NCI-H524 treated with DMSO at 0.1 percent for 48 hours (cell line): ENCODE results near the gene UHRF1.
A peak's percentile ranks its signal among the peaks of the same experiment; 100 is the strongest.
"Not testable (repeated sequence)": the region's sequence is repeated elsewhere in the genome, so short reads cannot be mapped to it uniquely, and the experiment has no call there.

ENCODE experiments used
- DNase-seq: peaks from one replicate; lab custom pipeline; 2025; lab: John Stamatoyannopoulos, UW

The UHRF1 gene

DNA sequence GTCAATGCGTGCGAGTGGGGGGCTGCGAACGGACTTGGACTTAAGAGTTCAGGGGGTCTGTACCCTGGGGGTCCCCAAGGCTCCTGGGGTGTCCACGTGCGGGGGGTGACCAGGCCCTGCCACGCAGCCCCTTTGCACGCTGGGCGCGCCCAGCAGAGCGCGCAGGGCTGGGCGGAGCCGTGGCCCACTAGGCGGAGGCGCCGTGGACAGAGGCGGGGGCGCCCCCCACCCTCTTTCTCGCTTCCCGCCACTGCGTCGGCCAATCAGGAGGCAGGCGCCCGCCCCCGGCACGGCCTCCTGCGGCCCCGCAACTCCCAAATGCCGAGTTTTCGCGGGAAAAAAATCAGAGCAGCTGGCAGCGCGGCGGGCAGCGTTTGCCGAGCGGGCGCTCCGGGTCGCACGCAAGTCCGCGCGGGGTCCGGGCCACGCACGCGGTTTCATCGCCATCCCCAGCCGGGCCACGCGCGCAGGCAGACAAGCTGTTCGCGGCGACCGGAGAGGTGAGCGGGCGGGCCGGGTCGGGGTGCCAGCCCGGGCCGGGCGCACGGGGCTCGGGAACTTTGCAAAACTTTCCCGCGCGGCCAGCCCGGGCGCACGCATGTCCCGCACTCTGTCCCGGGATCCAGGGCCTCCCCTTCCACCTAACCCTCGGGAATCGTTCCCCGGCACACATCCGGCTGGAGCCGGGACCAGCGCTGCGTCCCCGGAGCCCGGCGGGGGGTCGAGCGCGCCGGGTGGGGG is at the start of gene UHRF1:
Gene UHRF1 (plus strand): TSS at position 346 of the 741 bp plus-strand sequence. CDS start 1,385 bp downstream, outside the sequence.
- peak; percentile 42 for DNase-seq

DNA sequence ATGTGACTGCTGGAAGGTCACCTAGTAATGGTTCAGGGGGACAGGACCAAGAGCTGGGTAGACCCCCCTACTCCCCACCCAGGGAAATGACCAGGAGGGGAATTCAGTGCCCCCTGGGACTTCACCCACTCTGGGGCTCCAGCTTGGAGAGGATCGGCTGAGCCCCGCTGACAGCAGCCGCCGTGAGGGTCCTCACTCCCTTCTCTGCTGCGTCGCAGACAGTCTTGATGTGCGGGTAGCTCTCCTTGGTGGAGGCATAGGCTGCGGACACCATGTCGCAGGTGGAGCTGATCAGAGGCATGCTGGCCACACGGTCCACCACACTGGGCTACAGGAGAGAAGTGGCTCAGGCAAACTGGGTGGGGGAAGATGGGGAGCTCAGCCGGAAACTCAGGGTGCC is 49.6 kb upstream of the UHRF1 start:
- no peak for DNase-seq

DNA sequence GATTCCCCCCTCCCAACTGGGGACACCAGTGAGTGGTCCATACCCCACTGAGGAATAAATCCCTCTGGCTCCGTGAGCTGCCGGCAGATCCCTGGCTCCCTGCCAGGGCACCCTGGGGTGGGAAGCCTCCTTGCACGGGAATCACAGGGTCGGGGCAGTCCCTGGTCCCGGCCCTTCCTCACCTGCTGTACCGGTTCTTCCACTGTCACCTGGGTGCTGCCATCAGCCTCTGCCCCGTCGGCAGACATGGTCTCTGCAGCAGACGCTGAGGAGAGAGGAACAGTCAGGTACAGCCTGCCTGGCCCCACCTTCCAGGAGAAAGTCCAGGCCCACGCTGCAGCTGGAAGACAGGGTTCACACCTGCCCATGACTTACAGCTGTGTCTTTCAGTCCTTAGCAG is 48.2 kb upstream of the UHRF1 start:
- DNase-seq: no peak

DNA sequence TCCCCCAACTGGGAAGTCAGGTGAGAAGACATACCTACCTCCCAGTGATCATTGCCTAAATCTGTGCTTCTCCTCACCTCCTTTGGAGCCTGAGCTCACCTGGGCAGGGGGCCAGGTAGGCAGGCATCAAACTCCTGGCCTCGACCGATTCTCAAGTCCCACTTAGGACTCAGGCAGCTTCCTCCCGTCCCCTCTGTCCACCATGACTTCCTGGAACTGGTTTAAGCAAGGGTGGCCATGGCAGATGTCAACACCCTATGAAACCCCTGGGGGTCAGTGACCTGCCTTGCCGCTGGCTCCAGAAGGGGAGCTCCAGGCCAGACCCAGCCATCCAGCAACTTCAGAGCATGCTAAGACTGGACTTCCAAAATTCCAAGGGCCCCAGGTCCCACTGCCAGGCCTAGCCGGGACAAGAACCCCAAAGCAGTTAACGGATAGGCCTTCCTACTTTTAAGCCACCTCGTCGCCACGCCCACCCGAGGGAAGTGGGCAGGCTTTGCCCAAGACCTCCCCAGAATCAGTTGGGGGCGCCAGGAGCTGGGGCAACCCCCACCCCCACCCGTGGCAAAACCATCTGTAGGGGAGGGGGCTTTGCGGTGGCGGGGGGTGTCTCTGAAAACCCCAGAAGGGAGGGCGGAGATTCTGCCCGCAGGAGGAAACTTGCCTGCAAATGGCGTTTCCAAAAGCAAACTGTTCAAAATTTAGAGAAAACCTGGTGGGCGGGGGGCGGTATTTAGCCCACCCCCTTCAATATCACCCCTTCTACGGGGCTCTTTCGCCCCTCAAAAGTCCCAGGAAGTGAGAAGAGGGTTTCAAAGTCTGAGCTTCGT is 42.5 kb upstream of the UHRF1 start:
- no peak for DNase-seq

DNA sequence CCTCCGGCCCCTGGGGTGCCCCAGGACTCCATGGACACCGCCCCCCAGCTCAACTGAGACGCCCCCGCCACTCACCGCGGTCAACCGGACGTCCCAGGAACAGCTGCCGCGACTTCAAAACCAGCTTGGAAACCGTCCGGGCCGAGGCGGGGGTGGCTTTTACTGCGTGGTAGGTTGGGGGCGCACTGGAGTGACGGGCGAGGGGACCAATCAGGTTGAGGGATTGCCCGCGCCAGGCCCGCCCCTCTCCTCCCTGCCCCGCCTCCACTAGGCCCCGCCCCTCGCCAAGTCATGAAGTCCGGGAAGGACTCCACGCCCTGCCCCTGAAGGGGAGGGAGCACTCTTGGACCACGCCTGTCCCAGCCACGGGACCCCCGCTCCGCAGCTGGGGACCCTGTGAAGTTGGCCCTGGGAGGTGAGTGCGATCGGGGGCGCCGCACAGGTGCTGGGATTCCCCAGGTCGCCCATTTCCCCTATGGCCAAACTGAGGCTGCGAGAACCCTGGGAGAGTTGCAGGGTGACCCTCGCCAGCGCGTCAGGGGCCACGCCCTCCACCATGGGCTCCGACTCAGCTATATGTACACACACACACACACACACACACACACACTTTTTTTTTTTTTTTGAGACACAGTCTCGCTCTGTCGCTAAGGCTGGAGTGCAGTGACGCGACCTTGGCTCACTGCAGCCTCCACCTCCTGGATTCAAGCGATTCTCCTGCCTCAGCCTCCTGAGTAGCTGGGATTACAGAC is 41.6 kb upstream of the UHRF1 start, which contains the start of gene PLIN3:
Gene PLIN3 (minus strand): TSS at position 134 of the 752 bp plus-strand sequence. CDS start 6,273 bp downstream, outside the sequence.
- DNase-seq: no peak

DNA sequence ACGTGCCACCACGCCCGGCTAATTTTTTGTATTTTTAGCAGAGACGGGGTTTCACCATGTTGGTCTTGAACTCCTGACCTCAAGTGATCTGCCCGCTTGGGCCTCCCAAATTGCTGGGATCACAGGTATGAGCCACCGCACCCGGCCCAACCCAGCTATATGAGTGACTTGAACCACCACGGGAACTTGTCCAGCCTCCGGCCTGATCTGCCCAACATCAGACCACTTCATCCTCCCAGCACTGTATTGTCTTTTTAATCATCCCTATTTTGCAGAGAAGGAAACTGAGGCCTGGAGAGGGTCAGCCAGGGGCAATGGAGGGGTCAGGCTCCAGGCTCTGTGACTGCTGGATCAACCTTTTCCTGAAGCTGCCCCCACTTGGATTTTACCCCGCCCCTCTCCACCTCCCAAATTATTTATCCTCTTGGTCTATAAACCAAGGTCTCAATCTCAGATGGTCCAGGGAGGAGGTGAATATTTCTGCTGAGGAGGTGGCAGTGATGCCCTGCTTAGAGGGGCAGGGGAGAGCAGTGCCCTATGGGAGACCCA is 40.9 kb upstream of the UHRF1 start:
- no peak for DNase-seq

DNA sequence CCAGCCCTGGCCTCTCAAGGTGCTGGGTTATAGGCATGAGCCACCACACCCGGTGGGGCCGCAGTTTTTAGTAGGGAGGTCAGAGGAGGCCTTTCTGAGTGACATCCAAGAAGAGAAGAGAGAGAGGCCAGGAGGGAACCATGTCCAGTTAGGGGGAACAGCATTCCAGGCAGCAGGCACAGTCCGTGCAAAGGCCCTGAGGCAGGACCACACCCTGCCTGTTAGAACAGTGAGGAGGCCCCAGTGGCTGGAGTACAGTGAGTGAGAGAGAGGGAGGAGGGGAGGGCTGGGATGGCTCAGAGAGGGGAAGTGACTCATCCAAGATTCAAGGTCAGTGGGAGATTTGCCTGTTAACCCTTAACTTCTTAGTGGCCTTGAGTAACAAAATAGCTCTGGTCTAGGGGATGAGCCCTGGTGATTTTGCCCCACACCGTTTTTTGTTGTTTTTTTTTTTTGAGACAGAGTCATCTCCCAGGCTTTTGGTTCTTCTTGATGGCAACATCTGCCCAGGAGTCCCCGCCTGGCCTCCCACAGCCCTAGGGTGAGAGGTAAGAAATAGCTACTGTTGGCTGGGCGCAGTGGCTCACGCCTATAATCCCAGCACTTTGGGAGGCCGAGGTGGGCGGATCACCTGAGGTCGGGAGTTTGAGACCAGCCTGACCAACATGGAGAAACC is 39.1 kb upstream of the UHRF1 start:
- DNase-seq: no peak

DNA sequence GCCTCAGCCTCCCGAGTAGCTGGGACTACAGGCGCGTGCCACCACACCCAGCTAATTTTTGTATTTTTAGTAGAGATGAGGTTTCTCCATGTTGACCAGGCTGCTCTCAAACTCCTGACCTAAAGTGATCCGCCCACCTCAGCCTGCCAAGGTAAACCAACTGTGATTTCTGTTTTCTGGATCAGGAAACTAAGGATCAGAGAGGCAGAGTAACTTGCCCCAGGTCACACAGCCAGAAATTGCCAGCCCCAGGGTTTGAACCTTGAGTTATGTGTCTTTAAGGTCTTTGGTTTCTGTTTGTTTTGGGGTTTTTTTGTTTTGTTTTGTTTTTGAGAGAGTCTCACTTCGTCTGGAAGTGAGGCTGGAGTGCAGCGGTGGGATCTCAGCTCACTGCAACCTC is 37.6 kb upstream of the UHRF1 start:
- DNase-seq: no peak

DNA sequence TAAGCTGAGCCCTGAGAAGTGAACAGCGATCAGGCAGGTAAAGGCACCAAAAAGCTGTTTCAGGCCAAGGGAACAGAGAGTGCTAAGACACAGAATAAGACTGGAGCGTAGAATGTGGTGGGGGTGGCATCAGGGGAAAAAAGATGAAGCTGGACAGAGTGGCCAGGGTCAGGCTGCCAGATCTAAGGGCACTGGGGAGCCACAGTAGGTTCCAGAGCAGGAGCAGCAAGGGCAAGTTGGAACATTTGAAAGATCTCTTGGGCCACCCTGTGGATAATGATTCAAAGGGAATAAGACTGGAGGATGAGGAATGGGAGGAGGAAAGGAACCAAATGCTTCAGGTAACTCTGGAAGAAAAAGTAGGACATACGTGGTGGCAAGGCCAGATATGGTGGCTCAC is 35.4 kb upstream of the UHRF1 start:
- DNase-seq: no peak

DNA sequence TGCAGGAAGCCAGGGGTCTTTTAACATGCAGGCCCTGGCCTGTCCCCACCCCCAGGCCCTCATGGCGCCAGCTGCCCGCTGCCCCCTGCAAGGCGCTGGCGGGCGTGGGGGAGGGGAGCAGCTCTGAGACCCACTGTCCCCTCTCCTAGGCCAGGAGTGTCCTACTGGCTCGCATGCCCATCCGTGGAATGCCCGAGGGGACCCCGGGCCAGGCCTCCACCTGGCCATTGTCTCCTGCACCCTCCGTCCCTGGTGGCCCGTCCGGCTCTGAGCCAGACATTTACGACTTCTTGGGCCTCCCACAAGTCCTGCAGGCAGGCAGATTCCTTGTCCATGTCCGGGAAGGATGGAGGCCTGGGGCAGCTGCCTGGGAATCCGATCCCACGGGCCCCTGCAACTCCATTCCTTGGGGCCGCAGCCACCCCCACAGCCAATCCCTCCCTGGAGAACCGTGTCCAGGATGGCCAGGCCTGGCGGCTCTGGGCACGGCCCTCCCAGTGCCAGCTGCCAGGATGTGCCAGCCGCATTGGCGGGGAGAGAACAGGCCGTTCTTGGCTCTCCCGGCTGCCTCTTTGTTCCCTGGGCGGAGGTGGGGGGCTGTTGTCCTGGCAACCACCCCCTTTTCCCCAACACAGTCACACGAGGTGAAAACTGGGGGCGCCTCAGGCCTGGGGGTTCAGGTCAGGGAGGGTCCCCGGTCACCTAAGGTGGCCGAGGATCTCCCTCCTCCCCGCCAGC is 31.4 kb upstream of the UHRF1 start:
- DNase-seq: no peak

DNA sequence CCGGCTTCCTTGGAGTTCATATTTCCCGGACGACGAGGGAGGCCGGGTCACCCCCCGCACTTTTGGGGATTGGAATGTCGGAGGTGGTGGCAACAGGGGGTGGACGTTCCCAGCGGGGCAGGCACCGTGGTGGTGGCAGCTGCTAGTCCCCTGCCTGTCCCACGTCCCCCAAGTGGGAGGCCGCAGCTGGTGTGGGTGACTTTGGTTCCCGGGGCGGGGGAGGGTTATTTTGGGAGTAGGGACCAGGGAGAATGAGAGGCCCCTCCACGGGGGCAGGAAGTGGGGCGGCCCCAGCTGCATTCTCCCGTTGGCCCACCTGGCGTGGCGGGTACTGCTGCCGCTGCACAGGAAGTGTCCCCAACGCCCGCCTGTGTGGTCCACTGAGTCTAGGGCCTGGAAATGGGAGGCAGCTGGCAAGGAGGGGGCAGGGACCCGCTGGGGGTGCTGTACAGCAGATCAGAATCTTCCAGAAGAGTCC is 30.8 kb upstream of the UHRF1 start:
- no peak for DNase-seq

DNA sequence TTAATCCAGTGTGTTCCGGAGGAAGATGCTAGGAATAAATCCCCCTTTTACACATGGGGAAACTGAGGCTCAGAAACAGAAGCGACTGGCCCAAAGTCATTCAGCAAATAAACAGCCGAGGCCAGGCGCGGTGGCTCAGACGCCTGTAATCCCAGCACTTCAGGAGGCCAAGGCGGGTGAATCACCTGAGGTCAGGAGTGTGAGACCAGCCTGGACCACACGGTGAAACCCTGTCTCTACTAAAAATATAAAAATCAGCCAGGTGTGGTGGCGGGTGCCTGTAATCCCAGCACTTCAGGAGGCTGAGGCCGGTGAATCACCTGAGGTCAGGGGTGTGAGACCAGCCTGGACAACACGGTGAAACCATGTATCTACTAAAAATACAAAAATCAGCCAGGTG is 30.3 kb upstream of the UHRF1 start:
- DNase-seq: no peak

DNA sequence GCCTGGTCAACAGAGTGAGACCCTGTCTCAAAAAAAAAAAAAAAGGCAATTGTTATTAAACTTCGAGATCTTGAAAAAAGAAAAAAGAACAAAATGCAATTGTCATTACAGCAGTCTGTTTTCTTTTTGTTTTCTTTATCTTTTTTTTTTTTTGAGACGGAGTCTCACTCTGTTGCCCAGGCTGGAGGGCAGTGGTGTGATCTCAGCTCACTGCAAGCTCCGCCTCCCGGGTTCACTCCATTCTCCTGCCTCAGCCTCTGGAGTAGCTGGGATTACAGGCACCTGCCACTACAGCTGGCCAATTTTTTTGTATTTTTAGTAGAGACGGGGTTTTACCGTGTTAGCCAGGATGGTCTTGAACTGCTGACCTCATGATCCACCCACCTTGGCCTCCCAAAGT is 26.4 kb upstream of the UHRF1 start:
- not testable (repeated sequence) for DNase-seq

DNA sequence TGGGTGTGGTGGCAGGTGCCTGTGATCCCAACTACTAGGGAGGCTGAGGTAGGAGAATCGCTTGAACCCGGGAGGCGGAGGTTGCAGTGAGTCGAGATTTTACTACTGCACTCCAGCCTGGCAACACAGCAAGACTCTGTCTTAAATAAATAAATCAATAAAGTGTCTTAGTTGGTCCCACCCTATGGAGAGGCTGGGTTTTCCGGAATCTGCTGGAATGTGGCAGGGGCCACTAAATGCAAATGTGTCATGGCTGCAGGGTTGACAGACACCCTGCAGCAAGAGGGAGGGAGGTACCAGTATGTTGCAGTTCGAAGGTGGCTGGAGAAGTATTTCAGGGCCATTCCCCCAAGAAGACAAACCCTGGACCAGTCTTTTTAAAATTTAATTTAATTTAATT is 24.3 kb upstream of the UHRF1 start:
- not testable (repeated sequence) for DNase-seq

DNA sequence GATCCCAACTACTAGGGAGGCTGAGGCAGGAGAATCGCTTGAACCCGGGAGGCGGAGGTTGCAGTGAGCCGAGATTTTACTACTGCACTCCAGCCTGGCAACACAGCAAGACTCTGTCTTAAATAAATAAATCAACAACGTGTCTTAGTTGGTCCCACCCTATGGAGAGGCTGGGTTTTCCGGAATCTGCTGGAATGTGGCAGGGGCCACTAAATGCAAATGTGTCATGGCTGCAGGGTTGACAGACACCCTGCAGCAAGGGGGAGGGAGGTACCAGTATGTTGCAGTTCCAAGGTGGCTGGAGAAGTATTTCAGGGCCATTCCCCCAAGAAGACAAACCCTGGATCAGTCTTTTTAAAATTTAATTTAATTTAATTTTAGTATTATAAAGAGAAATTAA is 21.5 kb upstream of the UHRF1 start:
- not testable (repeated sequence) for DNase-seq

DNA sequence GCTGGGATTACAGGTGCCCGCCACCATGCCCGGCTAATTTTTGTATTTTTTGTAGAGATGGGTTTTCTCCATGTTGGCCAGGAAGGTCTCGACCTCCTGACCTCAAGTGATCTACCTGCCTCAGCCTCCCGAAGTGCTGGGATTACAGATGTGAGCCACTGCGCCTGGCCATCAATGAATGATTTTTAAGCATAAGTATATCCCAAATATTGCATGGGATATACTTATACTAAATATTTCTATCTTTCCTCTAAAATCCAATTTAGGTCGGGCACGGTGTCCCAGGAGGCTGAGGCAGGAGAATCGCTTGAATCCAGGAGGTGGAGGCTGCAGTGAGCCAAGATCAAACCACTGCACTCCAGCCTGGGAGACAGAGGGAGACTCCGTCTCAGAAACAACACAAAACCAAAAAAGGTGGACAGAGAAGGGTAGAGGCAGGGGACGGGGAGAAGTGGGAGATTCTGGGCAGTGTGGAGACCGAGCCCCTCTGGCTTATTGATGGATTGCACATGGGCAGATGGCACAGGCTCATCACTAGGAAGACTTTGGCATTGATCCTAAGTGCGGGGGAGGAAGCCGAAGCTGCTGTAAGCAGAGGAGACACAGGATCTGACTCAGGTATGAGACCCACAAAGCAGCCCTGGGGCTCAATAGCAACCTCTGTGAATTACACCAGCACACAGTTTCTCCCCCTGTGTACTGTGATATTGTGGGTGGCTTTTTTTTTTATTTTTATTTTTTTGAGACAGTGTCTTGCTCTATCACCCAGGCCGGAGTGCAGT is 20.1 kb upstream of the UHRF1 start:
- DNase-seq: no peak

DNA sequence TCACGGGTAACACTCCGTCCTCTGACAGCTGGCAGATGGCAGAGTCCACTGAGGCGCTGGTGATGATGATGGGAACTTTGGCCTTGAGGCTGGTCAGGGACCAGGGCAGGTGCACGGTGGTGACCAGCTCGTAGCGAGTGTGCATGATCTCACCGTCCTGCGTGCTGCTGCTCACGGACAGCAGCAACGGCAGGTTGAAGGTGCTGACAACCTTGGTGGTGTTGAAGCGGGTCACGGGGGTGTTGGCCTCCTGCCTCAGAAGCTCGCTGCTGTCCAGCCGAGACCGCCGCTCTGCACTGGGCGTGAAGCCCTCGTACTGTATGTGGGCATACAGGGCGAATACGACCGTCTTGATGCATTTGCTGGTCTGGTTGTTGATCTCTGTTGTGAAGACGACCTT is 18.2 kb upstream of the UHRF1 start:
- DNase-seq: no peak

DNA sequence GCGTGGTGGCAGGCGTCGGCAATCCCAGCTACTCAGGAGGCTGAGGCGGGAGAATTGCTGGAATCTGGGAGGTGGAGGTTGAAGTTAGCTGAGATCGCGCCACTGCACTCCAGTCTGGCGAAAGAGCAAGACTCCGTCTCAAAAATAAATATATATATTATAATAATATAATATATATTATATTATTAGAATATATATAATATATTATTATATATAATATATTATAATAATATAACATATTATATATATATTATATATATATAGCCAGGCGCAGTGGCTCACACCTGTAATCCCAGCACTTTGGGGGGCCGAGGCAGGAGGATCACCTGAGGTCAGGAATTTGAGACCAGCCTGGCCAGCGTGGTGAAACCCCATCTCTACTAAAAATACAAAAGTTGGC is 16.3 kb upstream of the UHRF1 start:
- not testable (repeated sequence) for DNase-seq

DNA sequence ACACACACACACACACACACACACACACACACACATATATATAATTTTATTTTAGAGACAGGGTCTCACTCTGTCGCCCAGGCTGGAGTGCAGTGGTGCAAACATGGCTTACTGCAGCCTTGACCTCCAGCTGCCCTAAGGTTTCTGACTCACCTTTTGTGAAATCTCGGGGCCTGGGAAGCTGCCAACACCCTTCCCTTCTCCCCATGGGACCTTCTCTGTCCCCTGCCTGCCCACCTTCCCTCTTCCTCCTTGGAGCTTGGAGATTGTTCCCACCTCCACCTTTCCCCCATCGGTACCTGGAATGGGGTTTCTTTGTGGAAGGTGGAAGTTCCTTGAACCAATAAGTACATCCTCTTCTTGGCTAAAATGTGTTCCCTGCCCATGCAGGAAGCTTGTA is 12.9 kb upstream of the UHRF1 start:
- DNase-seq: no peak

DNA sequence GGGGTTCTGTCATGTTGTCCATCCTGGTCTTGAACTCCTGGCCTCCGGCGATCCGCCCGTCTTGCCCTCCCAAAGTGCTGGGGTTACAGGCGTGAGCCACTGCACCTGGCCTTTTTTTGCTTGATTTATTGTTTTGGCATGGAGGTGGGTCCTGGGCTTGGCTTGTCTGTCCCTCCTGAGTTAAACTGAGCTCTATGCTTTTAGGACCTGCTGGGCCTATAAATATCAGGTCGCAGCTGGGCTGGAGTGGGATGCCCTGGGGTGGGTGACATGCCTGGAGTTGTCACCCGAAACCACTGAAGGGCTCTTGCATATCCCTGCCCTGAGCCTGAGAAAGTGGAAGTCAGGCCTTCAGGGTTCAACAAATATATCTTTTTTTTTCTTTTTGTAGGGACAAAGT is 12.2 kb upstream of the UHRF1 start:
- DNase-seq: no peak
